Astrocyte of the hippocampus (primary cell): ENCODE data around the gene ZNF106.

Source experiments
- DNase-seq: peaks from one replicate; pipeline ENCODE4 v3.0.0; 2011; ENCODE audit warnings: low read depth, low spot score

Gene ZNF106

DNA sequence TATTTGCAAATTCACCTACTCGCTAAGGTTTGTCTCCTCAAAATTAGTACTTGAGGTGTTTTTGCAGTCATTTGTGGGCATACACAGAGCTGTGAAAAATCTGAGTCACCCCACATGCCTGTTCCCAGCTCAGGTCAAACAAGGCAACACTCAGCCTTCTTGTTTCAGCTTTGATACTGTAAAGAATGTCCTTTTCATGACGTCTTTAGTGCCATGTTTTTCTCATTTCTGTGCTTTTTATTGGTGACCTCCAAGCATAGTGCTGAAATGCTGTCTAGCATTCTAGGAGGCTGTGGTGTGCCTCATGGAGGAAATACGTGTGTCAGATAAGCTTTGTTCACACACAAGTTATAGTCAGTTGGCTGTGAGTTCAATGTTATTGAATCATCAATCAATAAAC is 122.8 kb downstream of the ZNF106 start:
- no peak for DNase-seq

DNA sequence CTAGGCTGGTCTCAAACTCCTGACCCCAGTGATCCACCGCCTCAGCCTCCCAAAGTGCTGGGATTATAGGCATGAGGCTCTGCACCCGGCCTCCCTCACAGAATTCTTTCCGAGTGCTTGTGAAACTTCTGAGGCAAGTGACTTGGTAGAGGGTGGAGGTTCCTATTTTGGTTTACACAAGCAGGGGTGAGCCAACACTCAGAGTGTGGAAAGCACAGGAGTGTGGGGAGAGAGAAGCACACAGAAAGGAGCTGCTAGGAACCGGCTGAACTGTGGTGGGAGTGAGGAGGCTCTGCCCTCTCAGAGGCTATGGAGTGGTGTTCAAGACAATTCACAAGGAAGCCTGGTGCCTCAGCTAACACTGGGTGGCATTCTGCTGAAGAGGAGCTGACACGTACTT is 123.9 kb downstream of the ZNF106 start:
- no peak for DNase-seq

- DNase-seq = no peak
Observed at GRCh38 chr15:42365921-42366550, 124.9 kb downstream of the ZNF106 start.

- peak; percentile 48 for DNase-seq
Observed at GRCh38 chr15:42364529-42364928, 126.4 kb downstream of the ZNF106 start.

DNA sequence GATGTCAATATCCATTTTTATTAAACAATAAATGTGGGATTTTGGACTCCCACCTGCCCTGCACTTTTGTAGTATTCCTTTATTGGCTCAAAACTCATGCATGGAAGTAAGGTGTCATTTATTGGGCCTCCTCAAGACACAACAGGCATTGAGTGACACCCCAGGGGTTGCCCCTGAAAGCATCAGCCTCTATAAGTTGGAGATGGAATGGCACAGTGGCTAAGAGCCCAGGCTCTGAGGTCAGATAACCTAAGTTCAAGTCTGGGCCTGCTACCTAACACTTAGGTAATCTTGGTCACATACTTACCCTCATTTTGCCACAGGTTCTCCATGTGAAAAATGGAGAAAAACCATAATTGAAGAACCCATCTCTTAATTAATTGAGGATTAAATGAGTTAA is 127.0 kb downstream of the ZNF106 start:
- DNase-seq = no peak

DNA sequence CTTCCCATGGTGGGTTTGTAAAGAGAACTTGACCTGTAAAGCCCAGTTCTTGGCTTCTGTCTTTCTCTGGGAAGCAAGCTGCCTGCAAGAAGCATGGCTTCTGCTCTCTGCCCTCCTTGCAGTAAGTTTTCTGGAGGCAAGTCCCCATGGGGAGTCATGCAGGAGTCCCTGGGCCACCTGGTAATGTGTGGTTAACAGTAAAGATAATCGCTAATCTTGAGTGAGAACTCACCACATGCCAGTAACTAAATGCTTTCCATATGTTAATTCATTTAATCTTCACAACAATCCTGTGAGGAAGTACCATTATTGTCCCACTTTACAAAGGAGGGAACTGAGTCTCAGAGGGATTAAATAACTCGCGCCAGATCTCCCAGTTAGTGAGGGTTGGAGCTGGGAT is 127.5 kb downstream of the ZNF106 start:
- no peak for DNase-seq
